GM18907 (cell line): ENCODE measurements around the gene ICOS.

Source experiments
- ATAC-seq: cut with Tn5 transposase; IDR thresholded peaks from one replicate; pipeline ENCODE4 v1.9.1; 2021; ENCODE audit warnings: mild to moderate bottlenecking, moderate library complexity; ENCODE audit not compliant: unreplicated experiment

Gene ICOS, protein sequence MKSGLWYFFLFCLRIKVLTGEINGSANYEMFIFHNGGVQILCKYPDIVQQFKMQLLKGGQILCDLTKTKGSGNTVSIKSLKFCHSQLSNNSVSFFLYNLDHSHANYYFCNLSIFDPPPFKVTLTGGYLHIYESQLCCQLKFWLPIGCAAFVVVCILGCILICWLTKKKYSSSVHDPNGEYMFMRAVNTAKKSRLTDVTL

GRCh38 chr2:203936535-203936934, at the start of gene ICOS:
TSS of gene ICOS (plus strand) at chr2:203936763. CDS start at chr2:203936815, 52 bp downstream.
- ATAC-seq = no peak

DNA sequence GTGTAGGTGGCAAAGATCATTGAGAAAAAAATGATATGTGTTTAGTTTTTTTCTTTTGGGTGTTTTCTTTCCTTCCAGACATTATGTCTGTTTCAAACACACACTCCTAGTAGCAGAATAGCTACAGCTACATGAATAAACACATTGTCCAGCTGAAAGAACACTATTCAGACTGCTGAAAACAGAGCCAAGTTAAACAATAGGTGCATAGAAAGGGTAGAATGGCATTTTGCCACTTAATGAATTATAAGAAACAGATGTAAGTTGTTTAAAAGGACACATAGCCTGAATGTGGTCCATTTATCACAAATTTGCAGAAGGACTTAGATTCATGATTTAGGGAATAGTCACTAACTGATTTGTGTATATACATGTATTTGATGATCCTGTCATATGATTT, 48.9 kb upstream of the ICOS start:
- ATAC-seq = no peak

- no peak for ATAC-seq
These were observed 47.0 kb upstream of the ICOS start for GRCh38 chr2:203889542-203889941.

- ATAC-seq = no peak
These were observed 46.6 kb upstream of the ICOS start for GRCh38 chr2:203889944-203890343.

DNA sequence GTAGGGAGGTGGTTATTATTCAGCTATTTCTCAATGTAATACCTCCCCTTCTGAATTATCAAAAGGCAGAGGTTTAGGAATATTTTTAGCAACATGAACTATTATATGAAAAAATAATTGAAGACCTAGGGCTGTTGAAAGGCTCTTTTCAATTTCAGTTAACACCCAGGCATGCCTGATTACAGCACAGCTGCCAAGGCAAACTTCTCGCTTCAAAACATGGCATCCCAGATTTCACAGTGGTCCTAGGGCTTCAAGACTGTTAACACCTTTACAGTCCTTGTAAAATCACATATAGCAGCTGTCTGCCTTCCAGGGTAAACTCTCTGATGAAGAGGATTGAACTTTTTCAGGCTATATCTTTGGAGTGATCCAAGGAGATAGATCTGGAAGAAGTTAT, 45.8 kb upstream of the ICOS start:
- no peak for ATAC-seq

GRCh38 chr2:203891474-203891873, 45.1 kb upstream of the ICOS start:
- ATAC-seq = no peak

GRCh38 chr2:203892207-203892606, 44.4 kb upstream of the ICOS start:
- ATAC-seq = no peak

- ATAC-seq = no peak
These were observed 43.2 kb upstream of the ICOS start for GRCh38 chr2:203893401-203893800.

DNA sequence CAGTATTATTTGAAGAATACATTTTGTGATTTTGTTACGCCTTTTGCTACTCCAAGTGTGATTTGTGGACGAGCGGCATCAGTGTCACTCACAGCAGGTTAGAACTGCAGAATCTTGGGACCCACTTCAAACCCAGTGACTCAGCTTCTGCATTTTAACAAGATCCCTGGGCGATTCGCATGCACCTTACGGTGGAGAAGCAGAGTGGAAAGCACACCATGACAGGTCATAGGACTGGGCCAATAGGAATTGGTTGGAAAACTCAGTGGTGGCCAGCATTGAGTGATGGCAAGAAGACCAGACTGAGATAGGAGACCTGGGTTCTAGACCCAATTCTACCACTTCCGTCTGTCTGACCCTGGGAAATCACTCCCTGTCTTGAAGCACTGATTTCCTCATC, 42.7 kb upstream of the ICOS start:
- no peak for ATAC-seq

DNA sequence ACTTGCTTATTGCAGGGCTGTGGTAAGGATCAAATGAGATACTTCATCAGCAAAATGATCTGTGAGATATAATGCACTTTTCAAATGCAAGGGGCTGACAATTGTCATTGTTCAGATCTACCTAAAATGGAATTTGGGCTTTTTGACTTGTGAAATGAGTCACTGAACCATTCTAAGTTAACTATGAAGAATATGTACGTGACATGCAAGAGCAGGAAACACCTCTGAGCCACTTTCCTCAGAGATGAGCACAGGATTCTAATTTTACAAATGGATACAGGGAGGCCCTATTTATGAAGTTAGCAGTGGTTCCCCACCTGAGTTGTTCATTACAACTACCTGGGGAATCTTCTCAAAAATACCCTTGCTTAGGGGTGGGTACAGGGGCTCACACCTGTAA, 42.3 kb upstream of the ICOS start:
- ATAC-seq = no peak

- ATAC-seq = no peak
These were observed 39.0 kb upstream of the ICOS start for GRCh38 chr2:203897544-203897943.

DNA sequence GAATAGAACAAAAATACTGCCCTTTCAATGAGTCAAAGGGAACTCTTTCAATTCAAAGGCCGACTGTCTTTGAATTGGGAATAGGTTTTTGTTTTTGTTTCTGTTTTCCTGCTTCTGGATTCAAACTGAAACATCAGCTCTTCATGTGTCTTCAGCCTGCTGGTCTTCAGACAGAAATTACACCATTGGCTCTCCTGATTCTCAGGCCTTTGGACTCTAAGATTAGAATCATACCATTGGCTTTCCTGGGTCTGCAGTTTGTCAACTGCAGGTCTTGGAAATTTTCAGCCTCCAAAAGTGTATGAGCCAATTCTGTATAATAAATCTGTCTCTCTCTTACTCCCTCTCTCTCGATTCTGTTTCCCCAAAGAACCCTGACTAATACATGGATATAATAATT, 37.9 kb upstream of the ICOS start:
- no peak for ATAC-seq

DNA sequence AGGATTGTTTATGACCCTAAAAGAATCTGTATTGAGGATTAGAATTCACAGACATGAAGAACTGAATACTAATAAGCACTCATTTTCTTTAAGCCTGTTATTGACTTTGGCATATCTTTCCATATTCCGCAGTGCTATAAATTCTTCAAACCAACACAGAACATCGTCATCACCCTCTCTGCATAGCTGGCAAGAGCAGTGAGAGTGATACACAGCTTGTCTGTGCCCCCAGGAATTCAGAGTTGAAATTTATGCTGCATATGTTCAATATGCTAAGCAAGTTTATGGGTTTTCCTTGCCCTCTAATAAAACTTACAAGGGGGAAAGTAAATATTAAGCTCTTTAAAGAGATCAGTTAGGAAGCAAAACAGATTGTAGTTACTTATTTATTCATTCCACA, 36.3 kb upstream of the ICOS start:
- ATAC-seq = no peak

GRCh38 chr2:203904022-203904421, 32.5 kb upstream of the ICOS start:
- no peak for ATAC-seq

- no peak for ATAC-seq
These were observed 30.9 kb upstream of the ICOS start for GRCh38 chr2:203905656-203906055.

DNA sequence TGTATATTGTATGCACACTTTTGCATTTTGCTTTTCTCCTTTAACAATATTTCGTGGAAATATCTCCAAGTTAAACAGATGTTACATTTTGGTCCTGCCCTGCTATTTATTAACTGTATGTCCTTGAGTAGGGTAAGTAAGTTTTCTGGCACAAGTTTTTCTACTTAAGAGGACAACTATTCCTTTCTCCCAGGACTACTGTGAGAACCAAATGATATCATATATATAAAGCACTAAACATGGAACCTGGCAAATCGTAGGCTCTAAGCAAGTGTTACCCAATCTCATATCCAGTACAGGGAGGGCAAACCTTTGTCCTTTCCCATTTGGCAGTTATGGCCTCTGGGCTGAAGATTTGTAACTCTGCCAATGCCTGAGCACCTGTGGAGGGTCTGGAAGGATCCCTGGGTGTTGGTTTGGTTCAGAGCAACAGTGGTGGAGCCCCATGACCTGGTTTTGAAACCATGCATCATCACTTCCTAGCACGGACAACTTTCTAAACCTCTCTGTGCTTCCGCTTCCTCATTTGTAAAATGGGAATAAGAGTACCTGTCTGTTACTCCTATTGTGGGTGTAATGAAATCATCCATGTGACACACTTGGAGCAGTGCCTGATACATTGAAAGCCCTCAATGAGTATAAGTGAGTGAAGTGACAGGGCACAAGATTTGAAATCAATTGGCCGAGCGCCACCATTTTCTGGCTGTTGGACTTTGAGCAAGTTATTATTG, 28.3 kb upstream of the ICOS start:
- ATAC-seq = no peak

GRCh38 chr2:203908797-203909185, 27.8 kb upstream of the ICOS start:
- ATAC-seq = no peak

- no peak for ATAC-seq
These were observed 27.1 kb upstream of the ICOS start for GRCh38 chr2:203909261-203909967.

DNA sequence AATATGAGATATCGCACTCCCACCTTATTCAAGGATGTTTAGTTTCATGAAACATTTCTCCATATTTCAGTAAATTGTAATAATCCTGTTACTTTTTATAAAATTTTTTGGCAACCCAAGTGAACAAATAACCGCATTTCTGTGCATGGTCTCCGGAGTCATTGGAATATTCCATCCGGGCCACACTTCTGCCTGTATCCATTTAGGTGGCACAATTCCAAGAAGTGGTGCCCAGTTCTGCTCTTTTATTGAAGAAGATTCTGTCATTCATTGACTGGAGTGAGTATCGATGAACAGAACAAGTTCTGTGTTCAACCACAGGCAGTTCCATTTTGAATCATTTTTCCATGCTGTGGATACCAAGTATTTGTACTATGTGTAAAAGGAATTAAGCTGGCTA, 26.6 kb upstream of the ICOS start:
- no peak for ATAC-seq

DNA sequence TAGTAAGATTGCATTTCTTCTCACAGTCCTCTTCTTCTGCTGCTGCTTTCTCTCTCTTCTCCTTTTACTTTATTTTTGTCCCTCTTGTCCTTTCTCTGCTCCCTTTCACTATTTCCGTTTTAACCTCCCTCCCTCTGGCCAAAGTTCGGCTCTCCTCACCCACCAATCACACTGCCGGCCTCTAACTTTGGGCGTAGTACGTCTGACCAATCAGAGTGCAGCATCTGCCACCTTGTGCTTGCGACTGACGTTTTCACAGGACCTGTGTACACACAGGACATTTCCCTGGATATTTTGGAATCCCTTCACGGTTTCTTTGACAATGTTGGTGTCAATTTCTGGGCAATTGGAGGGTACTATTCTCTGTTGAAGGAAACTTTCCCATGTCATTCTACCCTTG, 22.6 kb upstream of the ICOS start:
- ATAC-seq = no peak

DNA sequence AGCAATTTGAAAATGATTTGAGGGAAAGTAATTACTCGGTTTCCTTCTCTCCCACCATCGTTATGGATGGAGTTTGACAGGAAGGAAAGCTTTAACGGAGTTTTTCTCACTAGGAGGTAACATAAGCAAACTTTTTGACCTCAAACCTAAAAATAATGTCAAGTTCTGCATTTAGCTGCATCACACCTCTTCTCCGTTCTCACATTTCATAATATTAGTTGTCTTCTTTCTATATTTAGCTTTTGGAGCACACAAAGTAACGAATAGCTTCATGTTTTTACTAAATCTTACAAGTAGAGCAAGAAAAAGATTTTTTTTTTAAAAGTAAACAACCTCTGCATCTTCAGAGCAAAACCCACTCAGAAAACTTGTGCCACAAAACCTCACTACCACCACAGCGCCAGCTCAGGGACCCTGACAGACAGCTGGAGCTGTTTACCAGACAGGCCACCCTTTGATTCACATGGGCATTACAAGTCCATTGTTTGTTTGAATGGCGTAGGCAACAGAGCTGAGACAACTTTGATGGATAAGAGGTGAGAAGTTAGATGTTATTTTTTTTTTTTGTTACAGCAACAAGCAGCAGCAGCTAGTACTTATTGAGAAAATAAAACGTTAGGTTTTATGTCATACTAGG, 21.9 kb upstream of the ICOS start:
- no peak for ATAC-seq

DNA sequence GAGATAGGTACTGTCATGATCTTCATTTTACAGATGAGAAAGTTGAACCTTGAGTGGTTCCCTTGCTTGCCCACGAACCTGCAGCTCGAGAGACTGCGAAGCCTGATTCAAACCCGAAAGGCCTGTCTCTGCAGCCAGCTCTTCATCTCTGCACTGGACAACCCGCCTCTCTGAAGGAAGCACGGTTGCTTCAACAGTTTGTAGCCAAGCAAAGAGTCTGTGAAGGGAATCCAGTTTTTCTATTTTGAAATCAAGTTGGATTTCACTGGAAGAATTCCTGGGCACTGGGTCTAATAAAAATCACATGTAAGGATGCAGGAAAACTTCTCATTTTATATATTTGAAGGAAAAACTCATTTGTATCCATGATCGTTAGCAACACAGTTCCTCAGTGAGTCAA, 21.3 kb upstream of the ICOS start:
- no peak for ATAC-seq
